HG02884 (cell line): ENCODE results near the gene PI4K2A.

Experiments
- ATAC-seq: cut with Tn5 transposase; IDR thresholded peaks from one replicate; pipeline ENCODE4 v1.9.1; 2021; ENCODE audit warnings: mild to moderate bottlenecking, moderate library complexity; ENCODE audit not compliant: unreplicated experiment

The PI4K2A gene

DNA sequence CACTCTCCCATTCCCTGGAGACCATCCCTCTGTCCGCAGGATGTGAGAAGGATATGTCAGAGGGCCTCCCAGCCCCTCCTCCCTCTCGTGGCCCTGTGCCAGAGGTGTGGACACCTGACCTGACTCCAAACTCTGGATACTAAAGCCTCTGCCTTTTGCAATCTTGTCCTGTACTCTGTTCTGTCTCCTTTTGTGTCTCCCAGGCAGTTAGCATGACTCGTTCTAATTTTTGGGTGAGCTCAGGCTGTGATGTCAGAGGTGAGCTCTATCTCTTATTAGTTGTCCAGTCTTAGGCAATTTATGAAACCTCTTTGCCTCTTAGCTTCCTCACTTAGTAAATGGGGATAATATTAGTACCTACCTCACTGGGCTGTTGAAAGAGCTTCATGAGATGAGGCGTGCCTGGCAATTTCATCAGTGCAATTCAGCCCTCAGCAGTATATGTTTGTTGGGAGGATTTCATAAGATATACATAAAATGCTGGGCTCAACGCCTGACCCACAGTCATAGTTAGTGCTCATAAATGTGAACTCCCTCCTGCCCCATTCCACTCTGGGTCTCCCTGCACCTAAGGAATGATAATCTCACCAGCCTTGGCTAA, 84.0 kb downstream of the PI4K2A start:
- ATAC-seq, result no peak
